ENCODE results near the gene MBNL2. TPM values are rescaled to one million over a fixed set of nuclear protein-coding genes. Genes with fewer than 3 reads are reported as not detected.

MBNL2 gene
- total RNA-seq, 1 experiment from 2014 or later: 0.85 TPM

DNA sequence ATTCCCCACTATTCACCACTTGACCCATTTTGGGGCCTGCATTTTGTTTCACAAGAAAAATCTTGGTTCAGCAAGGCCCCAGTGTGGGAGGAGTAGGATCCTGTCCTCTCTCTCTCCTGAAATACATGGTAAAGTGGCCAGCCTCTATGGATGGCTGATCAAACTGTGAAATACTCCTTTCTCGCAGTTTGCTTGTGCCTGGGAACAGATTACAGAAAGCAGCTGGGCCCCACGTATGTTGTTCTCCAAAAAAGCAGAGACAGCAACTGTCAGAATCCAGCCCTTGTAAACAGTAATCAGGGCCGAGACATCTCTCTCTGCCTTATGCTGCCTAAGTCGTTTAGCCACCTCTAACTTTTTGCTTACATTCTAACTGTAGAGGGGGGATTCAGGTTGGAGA is 150.8 kb downstream of the MBNL2 start:
- Mint-ChIP-seq H3K4me3 (no peak overlapping the region), H3K27ac (no peak overlapping the region), H3K9me3 (no peaks in the 10 kb centered on the region), H3K4me1 (no peaks in the 10 kb centered on the region), H3K36me3 (no peaks in the 10 kb centered on the region), H3K27me3 (ENCODE audit: low read depth) (no peaks in the 10 kb centered on the region)
- ChIA-PET POLR2A (no interaction called here), CTCF (no interaction called here)
- DNase-seq (ENCODE audit: low spot score): no peak
- TF ChIP-seq TEAD4 (CRISPR knock-in tag; IDR thresholded peaks at IDR 0.05) (no peak), ATF1 (CRISPR knock-in tag; IDR thresholded peaks at IDR 0.05) (no peak), ZNF219 (CRISPR knock-in tag; IDR thresholded peaks at IDR 0.05; ENCODE audit: borderline replicate concordance) (no peak), NFYB (CRISPR knock-in tag; conservative IDR thresholded peaks at IDR 0.05; ENCODE audit: low read depth) (no peak), OVOL2 (CRISPR knock-in tag; IDR thresholded peaks at IDR 0.05; ENCODE audit: borderline replicate concordance) (no peak)
- TF ChIP-seq, protein P1, sequence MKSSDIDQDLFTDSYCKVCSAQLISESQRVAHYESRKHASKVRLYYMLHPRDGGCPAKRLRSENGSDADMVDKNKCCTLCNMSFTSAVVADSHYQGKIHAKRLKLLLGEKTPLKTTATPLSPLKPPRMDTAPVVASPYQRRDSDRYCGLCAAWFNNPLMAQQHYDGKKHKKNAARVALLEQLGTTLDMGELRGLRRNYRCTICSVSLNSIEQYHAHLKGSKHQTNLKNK (CRISPR knock-in tag; IDR thresholded peaks at IDR 0.05): no peak
- ATAC-seq: no peak

DNA sequence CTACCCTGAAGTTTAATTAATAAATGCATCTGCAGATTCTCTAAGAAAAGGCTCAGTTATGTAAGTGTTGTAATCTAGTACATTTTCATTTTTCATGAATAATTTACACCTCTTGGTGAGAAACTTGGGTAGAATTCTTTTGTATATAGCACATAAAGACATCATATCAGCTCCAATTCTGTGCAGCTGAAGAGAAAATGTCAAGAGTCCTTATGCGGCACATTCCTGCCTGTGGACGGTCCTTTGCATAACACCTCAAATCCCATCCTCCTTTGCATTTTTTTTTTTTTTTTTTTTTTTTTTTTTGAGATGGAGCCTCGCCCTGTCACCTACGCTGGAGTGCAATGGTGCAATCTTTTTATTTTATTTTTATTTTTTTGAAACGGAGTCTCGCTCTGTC is 151.7 kb downstream of the MBNL2 start:
- ATAC-seq: no peak
- DNase-seq (ENCODE audit: low spot score): no peak
- Mint-ChIP-seq H3K27me3 (ENCODE audit: low read depth) (no peaks in the 10 kb centered on the region), H3K4me3 (no peak overlapping the region), H3K9me3 (no peaks in the 10 kb centered on the region), H3K36me3 (no peaks in the 10 kb centered on the region), H3K4me1 (no peaks in the 10 kb centered on the region), H3K27ac (no peak overlapping the region)
- CTCF ChIA-PET: interaction anchor here (0.7 kb wide), 1 partner anchor 250 kb away, joined by 5 read pairs; no protein-coding TSS in a partner anchor
- POLR2A ChIA-PET: interaction anchor here (0.6 kb wide), 1 partner anchor 44 kb away, joined by 3 read pairs; no protein-coding TSS in a partner anchor
- no peak for TF ChIP-seq FOXJ3 (CRISPR knock-in tag; IDR thresholded peaks at IDR 0.05; ENCODE audit: borderline replicate concordance)
- no peak for TF ChIP-seq GABPB1 (CRISPR knock-in tag; IDR thresholded peaks at IDR 0.05)
- no peak for TF ChIP-seq ZNF232 (CRISPR knock-in tag; IDR thresholded peaks at IDR 0.05)
- no peak for TF ChIP-seq ELF4 (CRISPR knock-in tag; IDR thresholded peaks at IDR 0.05; ENCODE audit: low read depth)
- TF ChIP-seq, protein P2, sequence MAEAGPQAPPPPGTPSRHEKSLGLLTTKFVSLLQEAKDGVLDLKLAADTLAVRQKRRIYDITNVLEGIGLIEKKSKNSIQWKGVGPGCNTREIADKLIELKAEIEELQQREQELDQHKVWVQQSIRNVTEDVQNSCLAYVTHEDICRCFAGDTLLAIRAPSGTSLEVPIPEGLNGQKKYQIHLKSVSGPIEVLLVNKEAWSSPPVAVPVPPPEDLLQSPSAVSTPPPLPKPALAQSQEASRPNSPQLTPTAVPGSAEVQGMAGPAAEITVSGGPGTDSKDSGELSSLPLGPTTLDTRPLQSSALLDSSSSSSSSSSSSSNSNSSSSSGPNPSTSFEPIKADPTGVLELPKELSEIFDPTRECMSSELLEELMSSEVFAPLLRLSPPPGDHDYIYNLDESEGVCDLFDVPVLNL (CRISPR knock-in tag; IDR thresholded peaks at IDR 0.05; ENCODE audit: borderline replicate concordance, low read depth): no peak
- TF ChIP-seq, protein P3, sequence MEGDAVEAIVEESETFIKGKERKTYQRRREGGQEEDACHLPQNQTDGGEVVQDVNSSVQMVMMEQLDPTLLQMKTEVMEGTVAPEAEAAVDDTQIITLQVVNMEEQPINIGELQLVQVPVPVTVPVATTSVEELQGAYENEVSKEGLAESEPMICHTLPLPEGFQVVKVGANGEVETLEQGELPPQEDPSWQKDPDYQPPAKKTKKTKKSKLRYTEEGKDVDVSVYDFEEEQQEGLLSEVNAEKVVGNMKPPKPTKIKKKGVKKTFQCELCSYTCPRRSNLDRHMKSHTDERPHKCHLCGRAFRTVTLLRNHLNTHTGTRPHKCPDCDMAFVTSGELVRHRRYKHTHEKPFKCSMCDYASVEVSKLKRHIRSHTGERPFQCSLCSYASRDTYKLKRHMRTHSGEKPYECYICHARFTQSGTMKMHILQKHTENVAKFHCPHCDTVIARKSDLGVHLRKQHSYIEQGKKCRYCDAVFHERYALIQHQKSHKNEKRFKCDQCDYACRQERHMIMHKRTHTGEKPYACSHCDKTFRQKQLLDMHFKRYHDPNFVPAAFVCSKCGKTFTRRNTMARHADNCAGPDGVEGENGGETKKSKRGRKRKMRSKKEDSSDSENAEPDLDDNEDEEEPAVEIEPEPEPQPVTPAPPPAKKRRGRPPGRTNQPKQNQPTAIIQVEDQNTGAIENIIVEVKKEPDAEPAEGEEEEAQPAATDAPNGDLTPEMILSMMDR (IDR thresholded peaks at IDR 0.05): no peak
- TF ChIP-seq, protein P4, sequence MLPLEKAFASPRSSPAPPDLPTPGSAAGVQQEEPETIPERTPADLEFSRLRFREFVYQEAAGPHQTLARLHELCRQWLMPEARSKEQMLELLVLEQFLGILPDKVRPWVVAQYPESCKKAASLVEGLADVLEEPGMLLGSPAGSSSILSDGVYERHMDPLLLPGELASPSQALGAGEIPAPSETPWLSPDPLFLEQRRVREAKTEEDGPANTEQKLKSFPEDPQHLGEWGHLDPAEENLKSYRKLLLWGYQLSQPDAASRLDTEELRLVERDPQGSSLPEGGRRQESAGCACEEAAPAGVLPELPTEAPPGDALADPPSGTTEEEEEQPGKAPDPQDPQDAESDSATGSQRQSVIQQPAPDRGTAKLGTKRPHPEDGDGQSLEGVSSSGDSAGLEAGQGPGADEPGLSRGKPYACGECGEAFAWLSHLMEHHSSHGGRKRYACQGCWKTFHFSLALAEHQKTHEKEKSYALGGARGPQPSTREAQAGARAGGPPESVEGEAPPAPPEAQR (CRISPR knock-in tag; IDR thresholded peaks at IDR 0.05): no peak

DNA sequence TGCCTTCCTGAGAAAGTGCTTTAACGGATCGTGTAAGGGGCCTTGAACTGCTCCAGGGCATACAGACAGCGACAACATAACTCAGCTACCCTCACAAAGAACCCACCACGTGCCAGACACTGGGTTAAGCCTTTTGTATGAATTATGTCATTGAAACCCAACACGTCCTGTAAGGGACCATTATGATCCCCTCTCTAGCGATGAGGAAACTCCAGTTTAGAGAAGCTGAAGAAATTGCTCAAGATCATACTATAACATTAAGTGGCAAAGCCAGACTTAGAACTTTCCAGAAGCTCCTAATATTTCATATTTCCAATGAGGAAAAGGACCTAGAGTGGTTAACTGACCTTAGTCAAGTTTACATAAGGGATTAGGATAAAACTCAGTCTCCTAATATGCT is 154.8 kb downstream of the MBNL2 start:
- no peak for TF ChIP-seq ZNF121 (CRISPR knock-in tag; IDR thresholded peaks at IDR 0.05)
- TF ChIP-seq, protein P5, sequence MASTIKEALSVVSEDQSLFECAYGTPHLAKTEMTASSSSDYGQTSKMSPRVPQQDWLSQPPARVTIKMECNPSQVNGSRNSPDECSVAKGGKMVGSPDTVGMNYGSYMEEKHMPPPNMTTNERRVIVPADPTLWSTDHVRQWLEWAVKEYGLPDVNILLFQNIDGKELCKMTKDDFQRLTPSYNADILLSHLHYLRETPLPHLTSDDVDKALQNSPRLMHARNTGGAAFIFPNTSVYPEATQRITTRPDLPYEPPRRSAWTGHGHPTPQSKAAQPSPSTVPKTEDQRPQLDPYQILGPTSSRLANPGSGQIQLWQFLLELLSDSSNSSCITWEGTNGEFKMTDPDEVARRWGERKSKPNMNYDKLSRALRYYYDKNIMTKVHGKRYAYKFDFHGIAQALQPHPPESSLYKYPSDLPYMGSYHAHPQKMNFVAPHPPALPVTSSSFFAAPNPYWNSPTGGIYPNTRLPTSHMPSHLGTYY (CRISPR knock-in tag; IDR thresholded peaks at IDR 0.05): no peak
- TF ChIP-seq GRHL2 (CRISPR knock-in tag; IDR thresholded peaks at IDR 0.05; ENCODE audit: insufficient replicate concordance, severe bottlenecking): no peak
- TF ChIP-seq NFE2L1 (CRISPR knock-in tag; IDR thresholded peaks at IDR 0.05): no peak
- no peak for TF ChIP-seq ZNF138 (CRISPR knock-in tag; conservative IDR thresholded peaks at IDR 0.05)
- TF ChIP-seq, protein P6, sequence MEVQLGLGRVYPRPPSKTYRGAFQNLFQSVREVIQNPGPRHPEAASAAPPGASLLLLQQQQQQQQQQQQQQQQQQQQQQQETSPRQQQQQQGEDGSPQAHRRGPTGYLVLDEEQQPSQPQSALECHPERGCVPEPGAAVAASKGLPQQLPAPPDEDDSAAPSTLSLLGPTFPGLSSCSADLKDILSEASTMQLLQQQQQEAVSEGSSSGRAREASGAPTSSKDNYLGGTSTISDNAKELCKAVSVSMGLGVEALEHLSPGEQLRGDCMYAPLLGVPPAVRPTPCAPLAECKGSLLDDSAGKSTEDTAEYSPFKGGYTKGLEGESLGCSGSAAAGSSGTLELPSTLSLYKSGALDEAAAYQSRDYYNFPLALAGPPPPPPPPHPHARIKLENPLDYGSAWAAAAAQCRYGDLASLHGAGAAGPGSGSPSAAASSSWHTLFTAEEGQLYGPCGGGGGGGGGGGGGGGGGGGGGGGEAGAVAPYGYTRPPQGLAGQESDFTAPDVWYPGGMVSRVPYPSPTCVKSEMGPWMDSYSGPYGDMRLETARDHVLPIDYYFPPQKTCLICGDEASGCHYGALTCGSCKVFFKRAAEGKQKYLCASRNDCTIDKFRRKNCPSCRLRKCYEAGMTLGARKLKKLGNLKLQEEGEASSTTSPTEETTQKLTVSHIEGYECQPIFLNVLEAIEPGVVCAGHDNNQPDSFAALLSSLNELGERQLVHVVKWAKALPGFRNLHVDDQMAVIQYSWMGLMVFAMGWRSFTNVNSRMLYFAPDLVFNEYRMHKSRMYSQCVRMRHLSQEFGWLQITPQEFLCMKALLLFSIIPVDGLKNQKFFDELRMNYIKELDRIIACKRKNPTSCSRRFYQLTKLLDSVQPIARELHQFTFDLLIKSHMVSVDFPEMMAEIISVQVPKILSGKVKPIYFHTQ (CRISPR knock-in tag; IDR thresholded peaks at IDR 0.05): no peak
- Mint-ChIP-seq H3K9me3 (no peaks in the 10 kb centered on the region), H3K36me3 (no peaks in the 10 kb centered on the region)

More for the DNA sequence above, 154.8 kb downstream of the MBNL2 start:
- Mint-ChIP-seq H3K4me3 (no peak overlapping the region), H3K27ac (no peak overlapping the region), H3K27me3 (ENCODE audit: low read depth) (no peaks in the 10 kb centered on the region), H3K4me1 (no peaks in the 10 kb centered on the region)
- ATAC-seq: no peak
- no peak for DNase-seq (ENCODE audit: low spot score)
- ChIA-PET CTCF (interaction anchor here (1.6 kb wide), 1 partner anchor 267 kb away, joined by 4 read pairs; no protein-coding TSS in a partner anchor), POLR2A (no interaction called here)
